H1 (cell line): ENCODE data around the gene TNFRSF13B. TPM values are rescaled to one million over a fixed set of nuclear protein-coding genes. Genes with fewer than 3 reads are reported as not detected.
A peak's percentile ranks its signal among the peaks of the same experiment; 100 is the strongest.

Source experiments
- CTCF ChIA-PET: fragments of 300-600 bp; sonication (Branson Sonifier 250); formaldehyde crosslinking; loops from one replicate; lab custom pipeline; 2021; ENCODE audit not compliant: partially characterized antibody; lab: Charles Lee
- POLR2A ChIA-PET: fragments of 300-600 bp; sonication (Branson Sonifier 250); formaldehyde crosslinking; loops from one replicate; lab custom pipeline; 2021; ENCODE audit warnings: inconsistent platforms; ENCODE audit not compliant: partially characterized antibody; lab: Charles Lee
- DNase-seq, 2 experiments: peaks; one replicate each; pipeline versions ENCODE4 v3.0.0 to v3.0.0-alpha.2; 2010 to 2022; ENCODE audit warnings: low spot score in 2 of 2, low read depth in 1 of 2, mixed read lengths in 1 of 2
- FAIRE-seq: peaks from 2 replicates; lab custom pipeline; 2011; peaks lifted over from hg19 to GRCh38; lab: Jason Lieb, UNC
- H2AFZ ChIP-seq: 2 replicates; pipeline ENCODE4 v1.8.1; 2012; ENCODE audit warnings: low read length, inconsistent platforms
- H2AK5ac ChIP-seq: 2 replicates; pipeline ENCODE4 v1.6.1; 2013; ENCODE audit warnings: low read depth, low read length
- H2BK120ac ChIP-seq: replicated peaks from 2 replicates; pipeline ENCODE3; 2013; ENCODE audit warnings: low read depth, low read length, inconsistent platforms
- H2BK12ac ChIP-seq: 2 replicates; pipeline ENCODE4 v1.6.1; 2013; ENCODE audit warnings: low read depth, low read length
- H2BK15ac ChIP-seq: 2 replicates; pipeline ENCODE4 v1.6.1; 2013; ENCODE audit warnings: low read length
- H2BK20ac ChIP-seq: 2 replicates; pipeline ENCODE4 v1.6.1; 2013; ENCODE audit warnings: low read length
- H2BK5ac ChIP-seq: 2 replicates; pipeline ENCODE4 v1.6.1; 2013; ENCODE audit warnings: low read depth, low read length
- H3K14ac ChIP-seq: 2 replicates; pipeline ENCODE4 v1.6.1; 2013; ENCODE audit warnings: inconsistent platforms; ENCODE audit not compliant: insufficient read length
- H3K18ac ChIP-seq: 2 replicates; pipeline ENCODE4 v1.6.1; 2013; ENCODE audit warnings: low read length; ENCODE audit errors: extremely low read depth
- H3K23ac ChIP-seq: 2 replicates; pipeline ENCODE4 v1.6.1; 2013; ENCODE audit warnings: inconsistent platforms; ENCODE audit not compliant: insufficient read length
- H3K23me2 ChIP-seq: 2 replicates; pipeline ENCODE4 v1.6.1; 2013; ENCODE audit warnings: low read depth, low read length
- H3K27ac ChIP-seq: 2 replicates; pipeline ENCODE4 v1.6.1; 2011; ENCODE audit warnings: low read depth, low read length, inconsistent platforms
- H3K27me3 ChIP-seq, 4 experiments: replicated peaks in 1 of 4; 1 replicate in 1 of 4; 2 replicates in 3 of 4; pipeline versions ENCODE4 v1.6.1 to v1.8.1; 2011 to 2013; ENCODE audit warnings: low read length in 3 of 4, mild to moderate bottlenecking in 3 of 4, inconsistent platforms in 2 of 4, mixed read lengths in 2 of 4, moderate library complexity in 1 of 4; ENCODE audit not compliant: control insufficient read depth in 3 of 4, insufficient read depth in 3 of 4; ENCODE audit errors: extremely low read depth in 1 of 4
- H3K36me3 ChIP-seq, 4 experiments: 2 replicates each; pipeline versions ENCODE4 v1.6.1 to v1.8.1; 2011 to 2013; ENCODE audit warnings: mild to moderate bottlenecking in 4 of 4, low read length in 3 of 4, moderate library complexity in 2 of 4, control low read depth in 1 of 4, inconsistent platforms in 1 of 4; ENCODE audit not compliant: insufficient read depth in 4 of 4, control insufficient read depth in 2 of 4
- H3K4ac ChIP-seq: replicated peaks from 2 replicates; pipeline ENCODE3; 2013; ENCODE audit warnings: low read length, low read depth, mixed read lengths, inconsistent platforms; ENCODE audit not compliant: insufficient read length
- H3K4me1 ChIP-seq, 4 experiments: replicated peaks in 1 of 4; 1 replicate in 1 of 4; 2 replicates in 3 of 4; pipeline versions ENCODE4 v1.6.1 to v1.8.1; 2011 to 2013; ENCODE audit warnings: low read length in 3 of 4, inconsistent platforms in 2 of 4, mixed read lengths in 1 of 4; ENCODE audit not compliant: insufficient read depth in 4 of 4, control insufficient read depth in 3 of 4
- H3K4me2 ChIP-seq, 2 experiments: 2 replicates each; pipeline versions ENCODE4 v1.6.1 to v1.8.1; 2011 to 2013; ENCODE audit warnings: low read depth in 2 of 2, low read length in 2 of 2, control low read depth in 1 of 2, inconsistent platforms in 1 of 2, mild to moderate bottlenecking in 1 of 2; ENCODE audit not compliant: insufficient read depth in 1 of 2
- H3K4me3 ChIP-seq, 4 experiments: fragments of 200-600, 300-600 bp in 1 of 4; sonication (generic), shearing (Covaris generic), sonication (Bioruptor Twin) in 1 of 4; 2 replicates each; pipeline versions ENCODE4 v1.5.1 to v1.8.1; 2011 to 2016; ENCODE audit warnings: low read length in 4 of 4, low read depth in 3 of 4, control low read depth in 2 of 4, inconsistent platforms in 2 of 4, mild to moderate bottlenecking in 2 of 4, mixed read lengths in 1 of 4, moderate library complexity in 1 of 4; ENCODE audit not compliant: insufficient read depth in 2 of 4; ENCODE audit errors: extremely low read depth in 1 of 4
- H3K56ac ChIP-seq: replicated peaks from 2 replicates; pipeline ENCODE3; 2013; ENCODE audit warnings: low read depth, mild to moderate bottlenecking, mixed read lengths, low read length, inconsistent platforms; ENCODE audit not compliant: insufficient read length
- H3K79me1 ChIP-seq: 2 replicates; pipeline ENCODE4 v1.6.1; 2013; ENCODE audit warnings: low read depth, low read length, control low read depth
- H3K79me2 ChIP-seq, 2 experiments: 2 replicates each; pipeline versions ENCODE4 v1.6.1 to v1.8.1; 2012 to 2013; ENCODE audit warnings: low read length in 2 of 2, mild to moderate bottlenecking in 2 of 2, inconsistent platforms in 1 of 2; ENCODE audit not compliant: insufficient read depth in 2 of 2, control insufficient read depth in 1 of 2
- H3K9ac ChIP-seq, 4 experiments: replicated peaks in 1 of 4; 1 replicate in 1 of 4; 2 replicates in 3 of 4; pipeline versions ENCODE4 v1.6.1 to v1.8.1; 2011 to 2013; ENCODE audit warnings: low read depth in 3 of 4, low read length in 3 of 4, control low read depth in 2 of 4, mild to moderate bottlenecking in 2 of 4, moderate library complexity in 2 of 4, inconsistent platforms in 1 of 4; ENCODE audit errors: extremely low read depth in 1 of 4
- H3K9me3 ChIP-seq, 2 experiments: 2 replicates each; pipeline versions ENCODE4 v1.6.1 to v1.8.1; 2012 to 2013; ENCODE audit warnings: mild to moderate bottlenecking in 2 of 2, moderate library complexity in 2 of 2, control low read depth in 1 of 2, inconsistent platforms in 1 of 2, low read depth in 1 of 2, low read length in 1 of 2, mixed read lengths in 1 of 2; ENCODE audit not compliant: insufficient read depth in 2 of 2
- H4K20me1 ChIP-seq, 2 experiments: replicated peaks in 1 of 2; 2 replicates each; pipeline versions ENCODE3 to v1.8.1; 2011 to 2013; ENCODE audit warnings: inconsistent platforms in 2 of 2, low read length in 2 of 2, mild to moderate bottlenecking in 1 of 2; ENCODE audit not compliant: insufficient read depth in 2 of 2, control insufficient read depth in 1 of 2
- H4K5ac ChIP-seq: 2 replicates; pipeline ENCODE4 v1.6.1; 2013; ENCODE audit warnings: low read length, low read depth, mixed read lengths, inconsistent platforms; ENCODE audit not compliant: insufficient read length
- H4K8ac ChIP-seq: 2 replicates; pipeline ENCODE4 v1.8.0; 2013; ENCODE audit warnings: mild to moderate bottlenecking, moderate library complexity, low read length, inconsistent platforms; ENCODE audit not compliant: insufficient read depth; ENCODE audit errors: extremely low read depth
- H4K91ac ChIP-seq: replicated peaks from 2 replicates; pipeline ENCODE3; 2013; ENCODE audit warnings: low read length, mixed read lengths, inconsistent platforms; ENCODE audit not compliant: insufficient read length
- EP300 ChIP-seq, 2 experiments: IDR thresholded peaks; 1 replicate in 1 of 2; 2 replicates in 1 of 2; pipeline ENCODE4 v1.6.1; 2011 to 2012; ENCODE audit warnings: low read depth in 2 of 2, low read length in 2 of 2, mild to moderate bottlenecking in 2 of 2, borderline replicate concordance in 1 of 2, inconsistent platforms in 1 of 2, moderate library complexity in 1 of 2
- GABPA ChIP-seq: IDR thresholded peaks from 2 replicates; pipeline ENCODE4 v1.6.1; 2011; ENCODE audit warnings: mild to moderate bottlenecking, low read length, moderate library complexity, borderline replicate concordance; ENCODE audit not compliant: insufficient read depth
- WGBS, 2 experiments: shearing (Covaris generic) in 1 of 2; methylation state at CpG; one replicate each; pipeline versions ENCODE4 v1.1.6 to v1.1.7; 2013 to 2015; ENCODE audit warnings: low lambda C conversion rate in 2 of 2, mixed read lengths in 2 of 2, inconsistent platforms in 1 of 2, low coverage in 1 of 2, missing lambda C conversion rate in 1 of 2; ENCODE audit not compliant: insufficient replicate concordance in 2 of 2, insufficient coverage in 1 of 2, insufficient read length in 1 of 2; ENCODE audit errors: extremely low coverage in 1 of 2, missing lambda C conversion rate in 1 of 2; 5-methylcytosine and 5-hydroxymethylcytosine counted together
- polyA plus RNA-seq, 7 experiments: library from polyadenylated mRNA; depleted of rRNA in 3 of 7; stranded (reverse) in 5 of 7; unstranded in 2 of 7; fragments of >200 nt in 5 of 7; fragments of 200-250 nt in 2 of 7; gene quantifications; 1 replicate in 5 of 7; 2 replicates in 1 of 7; 4 replicates in 1 of 7; pipeline versions ENCODE4 v1.2.1 to v1.2.3, GENCODE V29; 2011 to 2013; ENCODE audit warnings: missing spikeins in 2 of 7, mixed read lengths in 2 of 7
- total RNA-seq: library from RNA; stranded (reverse); fragmentation: NEBNext Ultra II Directional; extraction: Animal tissue kit (Norgen Biotek cat#: 25700); gene quantifications from 2 replicates; pipeline ENCODE4 v1.2.1, GENCODE V29; 2021

TNFRSF13B gene
- total and polyA plus RNA-seq, 2 of the 8 experiments (the other 6 are each of a cell fraction or from before 2014, with no cell fraction given), result not detected

DNA sequence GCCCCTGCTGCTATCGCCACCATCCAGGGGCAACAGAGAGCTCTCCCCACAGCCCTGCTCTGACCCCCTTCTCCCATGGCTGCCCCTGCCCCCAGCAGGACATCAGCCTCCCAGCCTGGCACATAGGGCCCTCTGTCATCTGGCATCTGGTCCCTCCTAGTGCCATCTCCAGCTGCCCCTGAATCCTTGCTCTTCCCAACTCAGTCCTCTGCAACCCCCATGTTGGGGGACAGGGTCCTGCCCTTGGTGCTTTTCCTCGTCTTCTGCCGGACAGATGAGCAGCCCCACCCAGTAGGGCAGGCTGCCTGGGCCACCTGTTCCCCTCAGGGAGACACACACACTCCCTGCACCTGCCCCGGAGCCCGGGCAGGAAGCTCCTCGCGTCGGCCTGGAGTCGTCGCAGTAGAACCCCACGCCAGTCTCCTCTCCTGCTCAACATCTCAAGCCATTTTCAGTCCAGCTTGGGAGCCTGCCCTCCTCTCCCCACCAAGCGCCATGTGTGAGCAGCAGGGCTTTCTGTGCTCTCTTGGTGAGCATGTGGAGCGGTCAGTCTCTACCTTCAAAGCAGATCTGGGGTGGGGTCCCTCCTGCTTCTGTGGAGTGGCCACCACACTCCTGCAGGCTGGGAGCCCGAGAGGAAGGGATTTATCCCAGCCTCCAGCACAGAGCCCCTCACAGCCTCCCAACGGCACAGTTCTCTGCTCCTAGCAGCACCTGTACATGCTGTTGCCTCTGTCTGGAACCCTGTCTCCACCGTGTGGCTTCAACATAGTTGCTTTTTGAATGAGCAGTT is 28.2 kb downstream of the TNFRSF13B start:
- FAIRE-seq, result no peak
- Histone ChIP-seq H4K91ac (no peak overlapping the region), H3K23ac (no peak overlapping the region), H3K23me2 (no peaks in the 10 kb centered on the region), H3K14ac (no peak overlapping the region), H3K18ac (no peak overlapping the region), H3K4me3 (no peak overlapping the region), H3K79me2 (no peaks in the 10 kb centered on the region), H2BK5ac (no peak overlapping the region), H4K20me1 (no peaks in the 10 kb centered on the region), H3K27me3 (no peaks in the 10 kb centered on the region), H3K27ac (no peak overlapping the region), H3K4me1 (peaks cover 0 to 21% (median 10%) of the 10 kb centered on the region in 4 experiments; a peak in 4 of 7 replicates), H3K79me1 (no peaks in the 10 kb centered on the region), H2BK15ac (no peak overlapping the region), H3K36me3 (no peaks in the 10 kb centered on the region), H4K5ac (no peak overlapping the region), H2AFZ (no peak overlapping the region), H3K9ac (no peak overlapping the region), H2AK5ac (no peak overlapping the region), H2BK120ac (no peak overlapping the region), H3K9me3 (peaks cover 0 to 3% of the 10 kb centered on the region in 2 experiments; a peak in 1 of 4 replicates), H3K4me2 (no peak overlapping the region), H4K8ac (no peak overlapping the region), H2BK20ac (no peak overlapping the region), H2BK12ac (no peak overlapping the region), H3K4ac (no peak overlapping the region), H3K56ac (no peak overlapping the region)
- 81% methylated on average over 16 of the region's 16 CpGs; no CpG with 5 or more reads in 1 of the 2 experiments for WGBS, 2 experiments
- ChIA-PET POLR2A (no interaction called here), CTCF (interaction anchor here (0.5 to 2.2 kb wide), 3 partner anchors 48 to 198 kb away, joined by 3 to 6 read pairs (median 6); no protein-coding TSS in a partner anchor)
- no peak for TF ChIP-seq GABPA
- no peak for TF ChIP-seq EP300 (IDR thresholded peaks at IDR 0.05; ENCODE audit: borderline replicate concordance in 1 of 2, low read depth in 2 of 2, low read length in 2 of 2)
- DNase-seq, result peak in 1 of 2 experiments; percentile 33
